ENCODE measurements around the gene FAM3A.

DNA sequence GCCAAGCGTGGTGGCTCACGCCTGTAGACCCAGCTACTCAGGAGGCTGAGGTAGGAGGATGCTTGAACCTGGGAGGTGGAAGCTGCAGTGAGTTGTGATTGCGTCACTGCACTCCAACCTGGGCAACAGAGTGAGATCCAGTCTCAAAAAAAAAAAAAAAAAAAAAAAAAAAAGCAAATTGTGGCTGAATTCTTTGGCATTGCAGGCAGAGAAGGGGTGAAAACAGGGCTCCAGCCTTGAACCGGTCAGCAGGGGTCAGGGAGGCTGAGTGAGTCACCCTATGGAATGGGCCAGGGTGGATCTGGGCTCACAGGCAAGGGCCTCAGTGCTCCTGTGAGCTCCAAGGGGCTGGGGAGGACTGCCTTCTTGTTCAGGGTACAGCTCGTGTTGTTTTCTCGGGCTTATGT, 13.2 kb upstream of the FAM3A start:
- TF ChIP-seq, protein P1, sequence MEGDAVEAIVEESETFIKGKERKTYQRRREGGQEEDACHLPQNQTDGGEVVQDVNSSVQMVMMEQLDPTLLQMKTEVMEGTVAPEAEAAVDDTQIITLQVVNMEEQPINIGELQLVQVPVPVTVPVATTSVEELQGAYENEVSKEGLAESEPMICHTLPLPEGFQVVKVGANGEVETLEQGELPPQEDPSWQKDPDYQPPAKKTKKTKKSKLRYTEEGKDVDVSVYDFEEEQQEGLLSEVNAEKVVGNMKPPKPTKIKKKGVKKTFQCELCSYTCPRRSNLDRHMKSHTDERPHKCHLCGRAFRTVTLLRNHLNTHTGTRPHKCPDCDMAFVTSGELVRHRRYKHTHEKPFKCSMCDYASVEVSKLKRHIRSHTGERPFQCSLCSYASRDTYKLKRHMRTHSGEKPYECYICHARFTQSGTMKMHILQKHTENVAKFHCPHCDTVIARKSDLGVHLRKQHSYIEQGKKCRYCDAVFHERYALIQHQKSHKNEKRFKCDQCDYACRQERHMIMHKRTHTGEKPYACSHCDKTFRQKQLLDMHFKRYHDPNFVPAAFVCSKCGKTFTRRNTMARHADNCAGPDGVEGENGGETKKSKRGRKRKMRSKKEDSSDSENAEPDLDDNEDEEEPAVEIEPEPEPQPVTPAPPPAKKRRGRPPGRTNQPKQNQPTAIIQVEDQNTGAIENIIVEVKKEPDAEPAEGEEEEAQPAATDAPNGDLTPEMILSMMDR (IDR thresholded peaks at IDR 0.05; ENCODE audit: poor library complexity, severe bottlenecking), result no peak
- TF ChIP-seq REST (IDR thresholded peaks at IDR 0.05; ENCODE audit: borderline replicate concordance), result no peak

Data from neural cell (in vitro differentiated cells).